Retinal pigment epithelial cell (primary cell): ENCODE data around the gene GATA6.

Experiments
- DNase-seq: peaks from one replicate; pipeline ENCODE4 v3.0.0-alpha.2; 2010; ENCODE audit warnings: low read depth
- H3K4me3 ChIP-seq: 2 replicates; pipeline ENCODE4 v1.5.1; 2011; ENCODE audit warnings: mild to moderate bottlenecking, low read length, control low read depth, moderate library complexity
- TF ChIP-seq, protein P1 (sequence below): conservative IDR thresholded peaks from 2 replicates; pipeline ENCODE4 v1.5.1; 2011; ENCODE audit warnings: low read depth, low read length, control low read depth, inconsistent platforms

Gene GATA6

DNA sequence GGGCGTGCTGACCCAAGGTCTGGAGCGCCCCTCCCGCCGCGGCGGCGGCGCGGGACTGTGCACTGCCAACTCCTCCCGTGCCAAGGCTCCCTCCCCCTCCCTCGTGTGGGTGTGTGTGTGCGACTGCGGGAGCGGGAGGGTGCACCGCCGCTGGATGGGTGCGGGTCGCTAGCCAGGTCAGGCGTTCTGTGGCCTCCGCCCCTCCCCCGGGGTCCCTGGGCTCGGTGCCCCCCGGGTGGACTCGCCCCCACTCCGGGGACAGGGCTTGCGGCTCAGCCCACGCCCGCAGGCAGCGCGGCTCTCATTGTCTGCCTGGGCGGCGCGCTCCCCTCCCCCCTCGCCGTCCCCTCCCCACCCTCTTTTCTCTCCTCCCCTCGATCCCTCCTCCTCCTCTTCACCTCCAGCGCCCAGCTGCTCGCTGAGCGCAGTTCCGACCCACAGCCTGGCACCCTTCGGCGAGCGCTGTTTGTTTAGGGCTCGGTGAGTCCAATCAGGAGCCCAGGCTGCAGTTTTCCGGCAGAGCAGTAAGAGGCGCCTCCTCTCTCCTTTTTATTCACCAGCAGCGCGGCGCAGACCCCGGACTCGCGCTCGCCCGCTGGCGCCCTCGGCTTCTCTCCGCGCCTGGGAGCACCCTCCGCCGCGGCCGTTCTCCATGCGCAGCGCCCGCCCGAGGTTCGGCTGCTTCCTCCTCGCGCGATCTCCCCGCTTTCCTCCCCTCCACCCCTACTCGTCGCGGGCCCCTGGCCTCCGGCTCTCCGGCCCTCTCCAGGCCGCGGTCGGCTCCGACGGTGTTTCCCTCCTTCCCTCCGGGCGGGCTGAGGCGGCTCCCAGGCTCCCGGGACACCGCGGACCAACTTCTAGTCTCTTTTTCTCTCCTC, at the start of gene GATA6:
Gene GATA6 (plus strand): TSS at position 579 of the 878 bp plus-strand sequence. CDS start 1,556 bp downstream, outside the sequence.
- DNase-seq = peak; percentile 77
- peak within 1 kb of the TSS; percentile 85 for H3K4me3 ChIP-seq
- TF ChIP-seq, protein P1, sequence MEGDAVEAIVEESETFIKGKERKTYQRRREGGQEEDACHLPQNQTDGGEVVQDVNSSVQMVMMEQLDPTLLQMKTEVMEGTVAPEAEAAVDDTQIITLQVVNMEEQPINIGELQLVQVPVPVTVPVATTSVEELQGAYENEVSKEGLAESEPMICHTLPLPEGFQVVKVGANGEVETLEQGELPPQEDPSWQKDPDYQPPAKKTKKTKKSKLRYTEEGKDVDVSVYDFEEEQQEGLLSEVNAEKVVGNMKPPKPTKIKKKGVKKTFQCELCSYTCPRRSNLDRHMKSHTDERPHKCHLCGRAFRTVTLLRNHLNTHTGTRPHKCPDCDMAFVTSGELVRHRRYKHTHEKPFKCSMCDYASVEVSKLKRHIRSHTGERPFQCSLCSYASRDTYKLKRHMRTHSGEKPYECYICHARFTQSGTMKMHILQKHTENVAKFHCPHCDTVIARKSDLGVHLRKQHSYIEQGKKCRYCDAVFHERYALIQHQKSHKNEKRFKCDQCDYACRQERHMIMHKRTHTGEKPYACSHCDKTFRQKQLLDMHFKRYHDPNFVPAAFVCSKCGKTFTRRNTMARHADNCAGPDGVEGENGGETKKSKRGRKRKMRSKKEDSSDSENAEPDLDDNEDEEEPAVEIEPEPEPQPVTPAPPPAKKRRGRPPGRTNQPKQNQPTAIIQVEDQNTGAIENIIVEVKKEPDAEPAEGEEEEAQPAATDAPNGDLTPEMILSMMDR = peak; percentile 64

DNA sequence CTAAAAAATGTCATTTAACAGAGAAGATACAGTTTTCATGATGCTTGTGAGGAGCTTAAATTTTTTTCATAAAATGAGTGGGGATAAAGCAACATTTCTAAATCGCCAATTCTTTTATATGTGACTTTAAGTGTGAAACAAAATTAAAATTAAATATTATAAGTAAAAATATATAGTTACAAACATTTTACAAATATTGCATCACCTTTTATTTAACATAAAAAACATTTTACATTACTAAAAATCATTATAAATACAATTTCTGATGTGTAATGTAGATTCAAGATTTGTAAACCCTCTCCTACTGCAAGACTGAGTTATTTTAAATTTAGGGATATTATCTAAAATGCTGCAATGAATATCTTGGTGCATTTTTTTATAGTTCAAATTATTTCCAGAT, 44.4 kb upstream of the GATA6 start:
- no peak overlapping the region for H3K4me3 ChIP-seq
- no peak for DNase-seq
- TF ChIP-seq, protein P1 = no peak

DNA sequence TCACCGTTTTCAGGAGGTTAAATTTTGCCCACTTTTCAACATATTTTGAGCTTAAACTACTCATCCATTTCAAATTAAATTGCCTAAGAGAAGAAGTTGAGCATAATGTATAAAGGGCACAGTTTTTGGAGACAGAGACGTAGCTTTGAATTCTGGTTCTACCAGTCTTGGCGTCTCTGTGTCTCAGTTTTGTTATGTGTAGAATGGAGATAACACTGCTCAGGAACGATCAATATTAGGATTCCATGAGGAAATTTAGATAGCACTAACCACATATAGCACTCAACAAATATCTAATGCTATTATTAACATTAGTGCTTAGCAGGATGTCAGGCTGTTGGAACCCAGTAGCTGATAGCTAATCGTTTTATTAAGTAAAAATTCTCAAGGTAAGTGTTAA, 40.4 kb upstream of the GATA6 start:
- no peak overlapping the region for H3K4me3 ChIP-seq
- no peak for DNase-seq
- TF ChIP-seq, protein P1 = no peak

DNA sequence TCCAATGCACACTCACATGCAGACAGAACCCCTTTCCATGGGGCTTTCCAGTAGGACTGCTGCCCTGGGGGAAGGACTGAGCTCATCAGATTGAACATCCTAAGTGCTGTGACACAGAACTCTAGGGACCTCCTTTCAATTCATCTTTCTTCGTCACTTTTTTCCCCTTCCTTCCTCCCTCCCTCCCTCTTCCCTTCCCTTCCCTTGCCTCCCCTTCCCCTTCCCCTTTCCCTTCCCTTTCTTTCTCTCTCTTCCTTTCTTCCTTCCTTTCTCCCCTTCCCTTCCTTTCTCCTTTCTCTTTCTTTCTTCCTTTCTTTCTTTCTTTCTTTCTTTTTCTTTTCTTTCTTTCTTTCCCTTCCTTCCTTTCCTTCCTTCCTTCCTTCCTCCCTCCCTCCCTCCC, 39.6 kb upstream of the GATA6 start:
- TF ChIP-seq, protein P1 = no peak
- H3K4me3 ChIP-seq = no peak overlapping the region
- no peak for DNase-seq

DNA sequence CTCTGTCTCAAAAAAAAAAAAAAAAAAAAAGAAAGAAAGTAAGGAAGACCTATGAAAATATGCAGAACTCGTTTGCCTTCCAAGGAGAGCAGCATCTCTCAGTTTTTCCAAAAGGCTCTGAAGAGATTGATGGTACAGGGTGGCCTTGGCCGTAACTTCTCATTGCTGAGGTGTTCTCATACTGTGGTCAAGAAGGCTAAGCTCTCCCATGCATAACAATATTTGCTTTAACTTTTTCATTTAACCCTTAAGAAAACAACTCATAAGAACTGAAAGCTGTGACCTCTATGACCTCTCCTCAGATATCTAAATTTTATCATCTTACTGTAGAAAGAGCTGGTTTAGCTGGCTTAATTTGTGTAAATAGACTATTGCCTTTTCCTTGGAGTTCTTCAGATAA, 37.1 kb upstream of the GATA6 start:
- no peak overlapping the region for H3K4me3 ChIP-seq
- no peak for DNase-seq
- TF ChIP-seq, protein P1 = no peak

DNA sequence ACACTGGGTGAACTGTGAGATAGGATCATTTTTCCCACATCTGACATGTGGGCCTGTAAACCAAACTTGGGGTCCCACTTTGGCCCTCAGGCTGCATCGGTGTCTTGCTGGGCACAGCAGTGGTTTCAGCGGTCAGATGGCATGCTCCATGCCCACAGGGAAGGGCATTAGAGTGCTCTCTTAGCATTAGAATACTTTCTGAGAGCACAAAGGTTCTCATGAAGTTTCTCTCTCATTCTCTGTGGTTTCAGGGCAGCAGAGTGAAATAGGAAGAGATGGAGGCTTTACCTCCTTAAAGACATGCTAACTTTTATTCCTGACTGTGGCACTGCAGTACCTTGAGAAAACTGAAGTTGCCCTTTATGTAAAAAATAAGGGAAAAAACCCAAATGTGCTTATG, 36.6 kb upstream of the GATA6 start:
- TF ChIP-seq, protein P1 = no peak
- no peak for DNase-seq
- H3K4me3 ChIP-seq = no peak overlapping the region

DNA sequence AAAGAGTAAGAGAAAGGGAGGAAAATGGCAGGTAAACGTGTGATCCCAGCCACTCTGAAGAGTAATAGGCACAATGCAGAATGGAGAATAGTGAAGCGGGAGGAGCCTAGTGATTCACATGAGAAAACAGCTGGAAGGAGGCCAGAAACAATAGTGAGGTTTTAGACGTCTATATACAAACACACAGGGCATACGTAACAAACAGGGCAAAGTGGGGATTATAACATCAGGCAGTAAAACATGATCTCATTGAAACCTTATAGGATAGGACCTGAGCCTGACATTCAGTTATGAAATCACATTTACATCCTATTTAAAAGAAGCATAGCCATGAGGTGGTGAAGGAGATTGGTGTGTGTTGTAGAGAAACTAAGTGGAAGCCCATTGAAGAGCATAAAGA, 33.0 kb upstream of the GATA6 start:
- no peak overlapping the region for H3K4me3 ChIP-seq
- DNase-seq = peak; percentile 18
- TF ChIP-seq, protein P1 = no peak
